ENCODE data around the gene SBF2.

DNA sequence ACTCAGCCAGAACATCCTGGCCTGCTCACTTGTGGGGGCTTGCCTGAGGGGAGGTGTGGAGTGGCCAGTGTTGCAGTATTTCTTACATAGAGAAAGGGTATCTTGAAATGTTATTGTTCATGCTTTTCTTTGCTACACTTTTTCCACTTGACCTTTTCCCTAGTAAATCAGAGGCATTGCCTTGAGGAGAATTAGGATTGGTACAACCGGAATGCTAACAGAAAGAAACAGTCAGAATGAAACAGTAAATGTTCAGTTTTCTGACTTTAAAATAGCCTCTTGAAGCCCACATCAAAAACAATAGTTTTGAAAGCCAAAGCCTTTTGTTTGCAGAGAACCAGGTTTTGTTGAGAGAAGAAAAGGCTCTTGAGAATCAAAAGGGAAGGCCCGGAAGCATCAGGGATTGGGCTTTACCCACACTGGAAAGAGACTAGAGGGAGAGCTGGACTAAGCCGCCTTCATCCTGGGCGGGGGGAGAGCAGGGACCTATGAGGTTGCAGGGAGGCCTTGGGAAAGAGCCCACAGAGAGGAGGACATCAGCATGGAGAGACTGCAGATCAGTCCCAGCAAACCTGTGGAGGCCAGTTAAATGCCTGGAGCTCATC, 23.2 kb upstream of the SBF2 start:
- TF ChIP-seq ELF4 (IDR thresholded peaks at IDR 0.05) (no peak), FOXM1 (IDR thresholded peaks at IDR 0.05; ENCODE audit: borderline replicate concordance) (no peak), FOXK2 (IDR thresholded peaks at IDR 0.05) (no peak), ZNF384 (IDR thresholded peaks at IDR 0.05) (no peak), SP1 (IDR thresholded peaks at IDR 0.05) (no peak), SUZ12 (IDR thresholded peaks at IDR 0.05) (no peak), ARNT (IDR thresholded peaks at IDR 0.05) (no peak), TARDBP (IDR thresholded peaks at IDR 0.05) (no peak), BHLHE40 (IDR thresholded peaks at IDR 0.05; ENCODE audit: borderline replicate concordance) (no peak)
- TF ChIP-seq, protein P1, sequence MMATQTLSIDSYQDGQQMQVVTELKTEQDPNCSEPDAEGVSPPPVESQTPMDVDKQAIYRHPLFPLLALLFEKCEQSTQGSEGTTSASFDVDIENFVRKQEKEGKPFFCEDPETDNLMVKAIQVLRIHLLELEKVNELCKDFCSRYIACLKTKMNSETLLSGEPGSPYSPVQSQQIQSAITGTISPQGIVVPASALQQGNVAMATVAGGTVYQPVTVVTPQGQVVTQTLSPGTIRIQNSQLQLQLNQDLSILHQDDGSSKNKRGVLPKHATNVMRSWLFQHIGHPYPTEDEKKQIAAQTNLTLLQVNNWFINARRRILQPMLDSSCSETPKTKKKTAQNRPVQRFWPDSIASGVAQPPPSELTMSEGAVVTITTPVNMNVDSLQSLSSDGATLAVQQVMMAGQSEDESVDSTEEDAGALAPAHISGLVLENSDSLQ (IDR thresholded peaks at IDR 0.05), result no peak

Measured in HEK293T (cell line).